ENCODE data around the gene ZNF195. TPM values are rescaled to one million over a fixed set of nuclear protein-coding genes. Genes with fewer than 3 reads are reported as not detected.
A peak's percentile ranks its signal among the peaks of the same experiment; 100 is the strongest.
"Not testable (repeated sequence)": the region's sequence is repeated elsewhere in the genome, so short reads cannot be mapped to it uniquely, and the experiment has no call there.

Gene ZNF195
- polyA plus RNA-seq, 1 of the 3 experiments (the other 2 are of a cell fraction), result 13.2 TPM

GRCh38 chr11:3421608-3422379 lies 42.8 kb upstream of the ZNF195 start:
- DNase-seq, result peak; percentile 16

DNA sequence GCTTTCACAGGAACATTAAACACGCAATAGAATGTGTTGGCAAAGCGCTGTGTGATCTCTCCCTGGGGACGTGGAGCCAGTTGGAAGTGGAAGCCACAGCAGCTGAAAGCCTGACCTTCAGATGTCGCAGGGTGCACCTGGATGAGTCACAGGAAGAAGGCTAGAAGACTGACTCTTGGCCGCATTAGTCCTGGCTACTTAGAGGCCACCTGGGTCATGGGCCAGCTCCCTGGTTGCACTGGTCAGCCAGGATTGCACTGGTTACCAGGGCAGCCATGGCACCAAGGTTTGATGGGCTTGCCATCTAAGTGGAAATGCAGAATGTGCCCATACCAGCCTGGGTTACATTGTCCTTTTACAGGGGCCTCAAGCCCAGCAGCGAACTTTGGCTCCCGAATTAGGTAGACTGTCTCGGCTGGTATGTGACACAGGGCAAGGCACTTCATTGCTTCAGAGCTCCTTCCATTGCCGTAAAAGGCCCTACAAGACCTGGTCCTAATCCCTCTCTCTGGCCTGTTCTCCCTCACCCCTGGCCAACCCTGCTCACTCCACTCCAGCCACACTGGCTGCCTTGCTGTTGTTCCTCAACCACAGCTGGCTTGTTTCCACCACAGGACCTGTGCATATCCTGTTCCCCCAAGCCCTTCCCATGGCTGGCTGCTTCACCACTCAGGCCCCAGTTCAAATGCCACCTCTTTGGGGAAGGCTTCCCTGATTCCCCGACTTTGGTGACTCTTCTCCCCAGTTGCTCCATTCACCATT lies 41.5 kb upstream of the ZNF195 start:
- H3K36me3 ChIP-seq (replicated peaks in 1 of 2; ENCODE audit: control insufficient read depth in 1 of 2, insufficient read depth in 2 of 2, low read length in 1 of 2); H3K9me3 ChIP-seq; H4K20me1 ChIP-seq (ENCODE audit: insufficient read depth); H2AFZ ChIP-seq (ENCODE audit: low read depth); DNase-seq; H3K9me2 ChIP-seq; POLR2A ChIA-PET; H3K9ac ChIP-seq; H3K79me2 ChIP-seq (ENCODE audit: insufficient read depth); H3K27me3 ChIP-seq (ENCODE audit: insufficient read depth); H3F3A ChIP-seq (replicated peaks; ENCODE audit: insufficient read depth); H3K4me3 ChIP-seq (ENCODE audit: low read depth in 2 of 2, low read length in 1 of 2); H3K4me1 ChIP-seq (ENCODE audit: control insufficient read depth in 1 of 2, insufficient read depth in 2 of 2, low read depth in 1 of 2, low read length in 1 of 2); H3K27ac ChIP-seq (ENCODE audit: low read depth in 2 of 2, low read length in 1 of 2); H3K4me2 ChIP-seq: not testable (repeated sequence)
- CTCF ChIA-PET, result interaction anchor here (4.7 kb wide), 1 partner anchor 80 kb away, joined by 33 read pairs; no protein-coding TSS in a partner anchor
- 85% methylated on average over 9 of the region's 10 CpGs for WGBS (ENCODE audit: low lambda C conversion rate)

More at GRCh38 chr11:3421608-3422379, 42.8 kb upstream of the ZNF195 start:
- CTCF ChIA-PET, result interaction anchor here (1.6 kb wide), 1 partner anchor 81 kb away, joined by 8 read pairs; no protein-coding TSS in a partner anchor
- Histone ChIP-seq H2AFZ (ENCODE audit: low read depth) (peak overlapping the region; percentile 84), H3K9ac (peak overlapping the region; percentile 64; the same call in 1 of the 2 replicates), H3K4me3 (ENCODE audit: low read depth in 2 of 2, low read length in 1 of 2) (peak overlapping the region; percentile 60 to 66), H3K4me2 (peak overlapping the region; percentile 93)
- H3K36me3 ChIP-seq (replicated peaks in 1 of 2; ENCODE audit: control insufficient read depth in 1 of 2, insufficient read depth in 2 of 2, low read length in 1 of 2); H3K9me2 ChIP-seq; H3K27ac ChIP-seq (ENCODE audit: low read depth in 2 of 2, low read length in 1 of 2); H4K20me1 ChIP-seq (ENCODE audit: insufficient read depth); H3K79me2 ChIP-seq (ENCODE audit: insufficient read depth); H3K27me3 ChIP-seq (ENCODE audit: insufficient read depth); H3K9me3 ChIP-seq; H3K4me1 ChIP-seq (ENCODE audit: control insufficient read depth in 1 of 2, insufficient read depth in 2 of 2, low read depth in 1 of 2, low read length in 1 of 2); H3F3A ChIP-seq (replicated peaks; ENCODE audit: insufficient read depth): not testable (repeated sequence)
- 0 out of 2 replicates have a peak, but pooled peaks have one; percentile 30 for TF ChIP-seq MAX (IDR thresholded peaks at IDR 0.05; ENCODE audit: low read depth)
- WGBS (ENCODE audit: low lambda C conversion rate), result 15% methylated on average over 13 of the region's 42 CpGs
- POLR2A ChIA-PET, result interaction anchor here (0.6 kb wide), 1 partner anchor 707 kb away, joined by 3 read pairs; no protein-coding TSS in a partner anchor

DNA sequence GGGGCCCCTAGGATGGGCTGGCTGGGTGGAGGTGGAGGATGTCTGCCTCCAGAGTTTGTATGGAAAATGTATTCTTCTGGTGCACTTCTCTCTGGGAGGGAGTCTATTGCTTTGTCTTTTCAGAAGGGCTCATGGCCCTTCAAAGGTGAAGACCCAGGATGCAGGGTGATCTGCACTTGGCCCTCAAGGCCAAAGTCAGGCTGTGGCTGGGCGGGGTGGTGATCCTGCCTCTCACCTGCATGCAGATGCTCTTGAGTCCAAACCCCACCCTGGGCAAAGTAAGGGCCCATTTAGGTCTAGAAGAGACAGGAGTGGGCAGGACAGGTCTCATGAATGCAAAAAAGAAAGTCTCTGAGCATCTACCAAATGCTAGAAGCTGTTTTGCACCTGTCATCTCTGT lies 40.5 kb upstream of the ZNF195 start:
- H3K9ac ChIP-seq; H3K27ac ChIP-seq (ENCODE audit: low read depth in 2 of 2, low read length in 1 of 2); POLR2A ChIA-PET; H3K79me2 ChIP-seq (ENCODE audit: insufficient read depth); H3K4me3 ChIP-seq (ENCODE audit: low read depth in 2 of 2, low read length in 1 of 2); H3K27me3 ChIP-seq (ENCODE audit: insufficient read depth); H3K9me3 ChIP-seq; H4K20me1 ChIP-seq (ENCODE audit: insufficient read depth); H3K36me3 ChIP-seq (replicated peaks in 1 of 2; ENCODE audit: control insufficient read depth in 1 of 2, insufficient read depth in 2 of 2, low read length in 1 of 2); H3F3A ChIP-seq (replicated peaks; ENCODE audit: insufficient read depth); H2AFZ ChIP-seq (ENCODE audit: low read depth); H3K4me2 ChIP-seq; H3K9me2 ChIP-seq; DNase-seq; H3K4me1 ChIP-seq (ENCODE audit: control insufficient read depth in 1 of 2, insufficient read depth in 2 of 2, low read depth in 1 of 2, low read length in 1 of 2): not testable (repeated sequence)
- WGBS (ENCODE audit: low lambda C conversion rate), result 60% methylated on average over 1 of the region's 1 CpG
- CTCF ChIA-PET, result interaction anchor here (4.7 kb wide), 1 partner anchor 79 kb away, joined by 33 read pairs; no protein-coding TSS in a partner anchor

DNA sequence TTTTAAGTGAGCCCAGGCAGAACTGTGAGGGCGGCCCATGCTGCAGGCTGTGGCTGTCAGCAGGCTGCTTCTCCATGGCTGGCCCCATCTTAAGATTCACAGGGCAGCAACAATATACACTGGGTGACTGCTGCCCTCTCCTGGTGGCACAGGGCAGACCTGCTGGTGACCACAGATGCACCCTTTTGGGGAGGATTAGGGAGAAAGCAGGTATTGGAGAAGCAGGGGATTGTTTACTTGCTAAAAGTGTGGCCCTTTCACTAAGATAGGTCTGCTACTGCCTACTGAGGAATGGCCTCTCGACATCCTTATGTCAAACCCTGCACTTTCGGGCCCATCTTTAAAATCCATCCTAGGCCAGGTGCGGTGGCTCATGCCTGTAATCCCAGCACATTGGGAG lies 38.1 kb upstream of the ZNF195 start:
- H3K9me2 ChIP-seq; DNase-seq; H4K20me1 ChIP-seq (ENCODE audit: insufficient read depth); H3K4me1 ChIP-seq (ENCODE audit: control insufficient read depth in 1 of 2, insufficient read depth in 2 of 2, low read depth in 1 of 2, low read length in 1 of 2); H3K4me3 ChIP-seq (ENCODE audit: low read depth in 2 of 2, low read length in 1 of 2); H3K27me3 ChIP-seq (ENCODE audit: insufficient read depth); H3K36me3 ChIP-seq (replicated peaks in 1 of 2; ENCODE audit: control insufficient read depth in 1 of 2, insufficient read depth in 2 of 2, low read length in 1 of 2); H2AFZ ChIP-seq (ENCODE audit: low read depth); H3K79me2 ChIP-seq (ENCODE audit: insufficient read depth); POLR2A ChIA-PET; H3K9ac ChIP-seq; H3F3A ChIP-seq (replicated peaks; ENCODE audit: insufficient read depth); H3K9me3 ChIP-seq; H3K4me2 ChIP-seq; H3K27ac ChIP-seq (ENCODE audit: low read depth in 2 of 2, low read length in 1 of 2): not testable (repeated sequence)
- peak; percentile 48 for TF ChIP-seq RAD21 (IDR thresholded peaks at IDR 0.05; ENCODE audit: low read length)
- peak; percentile 34; the same call in 1 of the 2 replicates for TF ChIP-seq SMC3 (IDR thresholded peaks at IDR 0.05; ENCODE audit: low read depth, low read length)
- peak; percentile 68 for TF ChIP-seq CTCF (IDR thresholded peaks at IDR 0.05)
- 28% methylated on average over 4 of the region's 4 CpGs for WGBS (ENCODE audit: low lambda C conversion rate)
- CTCF ChIA-PET, result interaction anchor here (0.7 to 4.7 kb wide), 3 partner anchors 70 to 401 kb away, joined by 3 to 33 read pairs (median 3); no protein-coding TSS in a partner anchor

DNA sequence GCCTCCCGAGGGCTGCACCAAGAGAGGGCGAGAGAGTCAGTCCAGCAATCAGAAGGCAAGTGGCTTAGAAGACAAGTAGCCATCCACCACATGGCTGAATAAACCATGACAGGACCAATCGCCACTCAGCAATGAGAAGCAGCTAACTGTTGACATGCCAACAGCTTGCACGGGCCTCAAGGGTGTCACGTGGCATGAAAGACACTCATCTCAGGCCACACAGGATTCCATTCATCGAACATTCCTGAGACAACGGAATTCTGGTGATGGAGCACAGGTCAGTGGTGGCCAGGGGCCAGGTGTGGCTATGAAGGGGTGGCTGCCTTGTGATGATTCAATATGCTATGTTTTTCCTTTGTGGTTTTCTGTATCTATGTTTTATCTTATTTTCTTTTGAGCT lies 36.4 kb upstream of the ZNF195 start:
- H3K27me3 ChIP-seq (ENCODE audit: insufficient read depth); DNase-seq; H3K4me2 ChIP-seq; H3K9me2 ChIP-seq; H3K4me1 ChIP-seq (ENCODE audit: control insufficient read depth in 1 of 2, insufficient read depth in 2 of 2, low read depth in 1 of 2, low read length in 1 of 2); POLR2A ChIA-PET; H3K27ac ChIP-seq (ENCODE audit: low read depth in 2 of 2, low read length in 1 of 2); H3F3A ChIP-seq (replicated peaks; ENCODE audit: insufficient read depth); H4K20me1 ChIP-seq (ENCODE audit: insufficient read depth); H3K79me2 ChIP-seq (ENCODE audit: insufficient read depth); H2AFZ ChIP-seq (ENCODE audit: low read depth); H3K9me3 ChIP-seq; H3K4me3 ChIP-seq (ENCODE audit: low read depth in 2 of 2, low read length in 1 of 2); H3K36me3 ChIP-seq (replicated peaks in 1 of 2; ENCODE audit: control insufficient read depth in 1 of 2, insufficient read depth in 2 of 2, low read length in 1 of 2); H3K9ac ChIP-seq: not testable (repeated sequence)
- CTCF ChIA-PET, result interaction anchor here (1.1 kb wide), 1 partner anchor 74 kb away, joined by 4 read pairs; no protein-coding TSS in a partner anchor
- WGBS (ENCODE audit: low lambda C conversion rate), result 54% methylated on average over 7 of the region's 7 CpGs

All from SK-N-SH (cell line).